PC-3 (cell line): Measurements from ENCODE around the gene GNPTG. TPM values are rescaled to one million over a fixed set of nuclear protein-coding genes. Genes with fewer than 3 reads are reported as not detected.
A peak's percentile ranks its signal among the peaks of the same experiment; 100 is the strongest.

Source experiments
- ATAC-seq: fragments of 200-7000 bp; cut with Tn5 transposase; 2 replicates; pipeline ENCODE4 v1.9.1; 2020; ENCODE audit warnings: mild to moderate bottlenecking, moderate library complexity
- BruUV-seq: library from RNA; stranded (reverse); fragments of 400-500 nt; replicated peaks from 2 replicates; lab custom pipeline; 2021; lab: Mats Ljungman, UMichigan
- CTCF ChIA-PET: fragments of 300-600 bp; sonication (Branson Sonifier 250); formaldehyde crosslinking; loops from one replicate; lab custom pipeline; 2022; ENCODE audit warnings: antibody characterized with exemption; lab: Charles Lee
- POLR2A ChIA-PET: fragments of 300-600 bp; sonication (Branson Sonifier 250); formaldehyde crosslinking; loops from one replicate; lab custom pipeline; 2022; ENCODE audit warnings: antibody characterized with exemption; ENCODE audit not compliant: unreplicated experiment; lab: Charles Lee
- DNase-seq: peaks from one replicate; pipeline ENCODE4 v3.0.0-alpha.2; 2015
- H2AFZ ChIP-seq: fragments of 300-600 bp; sonication (generic); 2 replicates; pipeline ENCODE4 v1.6.0; 2016; ENCODE audit warnings: antibody characterized with exemption, low read length
- H3F3A ChIP-seq: fragments of 300-600 bp; sonication (generic); one replicate; pipeline ENCODE4 v1.6.0; 2017; ENCODE audit warnings: antibody characterized with exemption, low read length, control low read depth, mild to moderate bottlenecking; ENCODE audit not compliant: unreplicated experiment
- H3K27ac ChIP-seq: fragments of 300-600 bp; sonication (generic); 2 replicates; pipeline ENCODE4 v1.5.1; 2016; ENCODE audit warnings: mild to moderate bottlenecking, low read length
- H3K27me3 ChIP-seq: fragments of 300-600 bp; sonication (generic); 2 replicates; pipeline ENCODE4 v1.6.1; 2016; ENCODE audit warnings: low read length, mixed read lengths
- H3K36me3 ChIP-seq: fragments of 300-600 bp; sonication (generic); 2 replicates; pipeline ENCODE4 v1.6.1; 2016; ENCODE audit warnings: low read depth, mixed run types, low read length, mixed read lengths
- H3K4me1 ChIP-seq: fragments of 300-600 bp; sonication (generic); 2 replicates; pipeline ENCODE4 v1.5.1; 2016; ENCODE audit warnings: low read length; ENCODE audit not compliant: insufficient read depth
- H3K4me2 ChIP-seq: fragments of 300-600 bp; sonication (generic); 2 replicates; pipeline ENCODE4 v1.6.0; 2016; ENCODE audit warnings: low read length
- H3K4me3 ChIP-seq: fragments of 300-600 bp; sonication (generic); 2 replicates; pipeline ENCODE4 v1.5.1; 2016; ENCODE audit warnings: mild to moderate bottlenecking, low read length, mixed read lengths
- H3K79me2 ChIP-seq: fragments of 300-600 bp; sonication (generic); 2 replicates; pipeline ENCODE4 v1.6.1; 2017; ENCODE audit warnings: low read length, mixed read lengths
- H3K9ac ChIP-seq: fragments of 300-600 bp; sonication (generic); 2 replicates; pipeline ENCODE4 v1.6.0; 2016; ENCODE audit warnings: mild to moderate bottlenecking, low read length
- H3K9me2 ChIP-seq: fragments of 300-600 bp; sonication (generic); replicated peaks from 2 replicates; pipeline ENCODE4 v1.6.1; 2016; ENCODE audit warnings: mixed run types, low read length, mixed read lengths
- H3K9me3 ChIP-seq: fragments of 300-600 bp; sonication (generic); 2 replicates; pipeline ENCODE4 v1.6.1; 2016; ENCODE audit warnings: low read length, mixed read lengths
- H4K20me1 ChIP-seq: fragments of 300-600 bp; sonication (generic); 2 replicates; pipeline ENCODE4 v1.6.1; 2016; ENCODE audit warnings: low read length, mixed read lengths
- CTCF ChIP-seq: fragments of 300-600 bp; sonication (generic); conservative IDR thresholded peaks from 2 replicates; pipeline ENCODE4 v1.5.1; 2017; ENCODE audit warnings: antibody characterized with exemption, low read depth, mild to moderate bottlenecking, low read length
- EZH2 ChIP-seq: fragments of 300-600 bp; sonication (generic); IDR thresholded peaks from one replicate; pipeline ENCODE4 v1.6.1; 2017; ENCODE audit warnings: antibody characterized with exemption, mild to moderate bottlenecking, low read length; ENCODE audit not compliant: unreplicated experiment
- EZH2phosphoT487 ChIP-seq: fragments of 300-600 bp; sonication (generic); IDR thresholded peaks from 2 replicates; pipeline ENCODE4 v1.6.1; 2018; ENCODE audit warnings: mild to moderate bottlenecking, antibody characterized with exemption, low read length, borderline replicate concordance
- intact Hi-C: fragments of 100-400 bp; cut with micrococcal nuclease; formaldehyde crosslinking; loops from 2 replicates; pipeline ENCODE4 v1.9.0; 2023
- total RNA-seq: library from RNA; depleted of rRNA; stranded (reverse); fragments of >200 nt; gene quantifications from 2 replicates; pipeline ENCODE4 v1.2.3, GENCODE V29; 2014

Gene GNPTG
- total RNA-seq, 1 experiment from 2014 or later, result 36.3 TPM

- no peak for DNase-seq
- POLR2A ChIA-PET, result no interaction called here
- H3K9me3 ChIP-seq, result no peaks in the 10 kb centered on the region
These were observed 10.0 kb upstream of the GNPTG start for GRCh38 chr16:1341495-1342420.

GRCh38 chr16:1342526-1343427, 9.0 kb upstream of the GNPTG start:
- POLR2A ChIA-PET, result interaction anchor here (0.5 to 0.8 kb wide), 5 partner anchors 13 to 635 kb away, joined by 9 to 20 read pairs (median 12); partner anchors contain the start of genes CHTF18 and RPUSD1
- H3K79me2 ChIP-seq, result no peaks in the 10 kb centered on the region
- ATAC-seq (peak; percentile 97), DNase-seq (peak; percentile 94)
- no peaks in the 10 kb centered on the region for H3K9me2 ChIP-seq
- CTCF ChIA-PET, result interaction anchor here (0.6 to 1.0 kb wide), 6 partner anchors 9 to 1677 kb away, joined by 3 to 8 read pairs (median 4); partner anchors contain the start of genes BAIAP3, CCDC154 and TNFRSF12A
- H3K27me3 ChIP-seq, result no peaks in the 10 kb centered on the region
- no peaks in the 10 kb centered on the region for H3F3A ChIP-seq
- H4K20me1 ChIP-seq, result no peaks in the 10 kb centered on the region
- H2AFZ ChIP-seq, result peak overlapping the region; percentile 76
- no peaks in the 10 kb centered on the region; the same call in 1 of the 2 replicates for H3K4me1 ChIP-seq
- H3K9me3 ChIP-seq, result no peaks in the 10 kb centered on the region
- H3K27ac ChIP-seq, result no peak overlapping the region
- H3K4me3 ChIP-seq, result peak overlapping the region; percentile 87
- H3K9ac ChIP-seq, result peak overlapping the region; percentile 40; the same call in 1 of the 2 replicates
- BruUV-seq, result no TSS peak
- peak overlapping the region; percentile 100 for H3K4me2 ChIP-seq
- intact Hi-C loops, result no loop called here
- TF ChIP-seq EZH2 (no peak), EZH2phosphoT487 (no peak), CTCF (no peak)
- H3K36me3 ChIP-seq, result no peaks in the 10 kb centered on the region

More at GRCh38 chr16:1341495-1342420, 10.0 kb upstream of the GNPTG start:
- peak overlapping the region; percentile 77; the same call in 1 of the 2 replicates for H3K4me2 ChIP-seq
- ATAC-seq, result no peak
- H3K27me3 ChIP-seq, result no peaks in the 10 kb centered on the region
- TF ChIP-seq EZH2 (no peak), CTCF (no peak), EZH2phosphoT487 (no peak)
- BruUV-seq, result no TSS peak
- H3K9me2 ChIP-seq, result no peaks in the 10 kb centered on the region
- no peak overlapping the region for H2AFZ ChIP-seq
- H3F3A ChIP-seq, result no peaks in the 10 kb centered on the region
- intact Hi-C loops, result no loop called here
- CTCF ChIA-PET, result interaction anchor here (0.7 kb wide), 1 partner anchor 1678 kb away, joined by 4 read pairs; the partner anchor contains the start of gene TNFRSF12A
- H3K4me1 ChIP-seq, result no peaks in the 10 kb centered on the region; the same call in 1 of the 2 replicates
- H4K20me1 ChIP-seq, result no peaks in the 10 kb centered on the region
- no peaks in the 10 kb centered on the region for H3K36me3 ChIP-seq
- H3K9ac ChIP-seq, result no peak overlapping the region
- no peak overlapping the region for H3K4me3 ChIP-seq
- H3K79me2 ChIP-seq, result no peaks in the 10 kb centered on the region
- no peak overlapping the region for H3K27ac ChIP-seq
